Gastrocnemius medialis (tissue), 4 donors: Measurements from ENCODE around the gene GUCY2F. TPM values are rescaled to one million over a fixed set of nuclear protein-coding genes. Genes with fewer than 3 reads are reported as not detected.

Experiments used
- ATAC-seq, 2 donors: fragments of 150-250 bp; one replicate each; pipeline ENCODE4 v1.9.1; 2016
- DNase-seq, 2 donors: peaks; one replicate each; pipeline ENCODE4 v3.0.0-alpha.2; 2019
- H3K27ac ChIP-seq, 4 donors: fragments of 200-600 bp; sonication (generic); 1 replicate in 1 of 4; 2 replicates in 3 of 4; pipeline ENCODE4 v1.5.1; 2016 to 2018; ENCODE audit warnings: mild to moderate bottlenecking in 2 of 4, moderate library complexity in 1 of 4
- H3K27me3 ChIP-seq, 3 donors: fragments of 200-600 bp; sonication (generic) in 2 of 3; 1 replicate in 1 of 3; 2 replicates in 2 of 3; pipeline versions ENCODE4 v1.5.1 to v1.6.0; 2016 to 2019; ENCODE audit warnings: mild to moderate bottlenecking in 1 of 3, moderate library complexity in 1 of 3
- H3K36me3 ChIP-seq, 2 donors: fragments of 200-600 bp; sonication (generic) in 1 of 2; one replicate each; pipeline ENCODE4 v1.5.1; 2017 to 2018
- H3K4me1 ChIP-seq, 2 donors: fragments of 200-600 bp; sonication (generic) in 1 of 2; one replicate each; pipeline ENCODE4 v1.5.1; 2016 to 2017; ENCODE audit warnings: mild to moderate bottlenecking in 2 of 2
- H3K4me3 ChIP-seq, 4 donors: fragments of 200-600 bp; sonication (generic) in 3 of 4; 1 replicate in 1 of 4; 2 replicates in 3 of 4; pipeline ENCODE4 v1.5.1; 2016 to 2019; ENCODE audit warnings: mild to moderate bottlenecking in 2 of 4
- H3K9me3 ChIP-seq, 3 donors: fragments of 200-600 bp; sonication (generic) in 2 of 3; 1 replicate in 1 of 3; 2 replicates in 2 of 3; pipeline ENCODE4 v1.5.1; 2016 to 2019
- POLR2A ChIP-seq, 2 donors: fragments of 450-650 bp; IDR thresholded peaks; one replicate each; pipeline ENCODE4 v1.6.1; 2017; ENCODE audit warnings: antibody characterized with exemption in 2 of 2, mild to moderate bottlenecking in 2 of 2, moderate library complexity in 2 of 2
- in situ Hi-C, 4 donors: fragments of 200-750 bp; cut with MboI; loops; one replicate each; pipeline versions ENCODE4 v1.15.0 to v1.8.0; 2017; ENCODE audit warnings: low sequenced_read_pairs in 4 of 4
- intact Hi-C: fragments of 100-400 bp; cut with DNase I; formaldehyde crosslinking; loops from one replicate; pipeline ENCODE4 v1.15.1; 2023; ENCODE audit warnings: low total_unique reads
- total RNA-seq, 4 donors: library from RNA; depleted of rRNA; stranded (reverse); fragments of >200 nt; gene quantifications; one replicate each; pipeline versions ENCODE4 v1.1.0 to v1.2.3, GENCODE V29; 2016
- TF ChIP-seq, protein P1 (sequence below), 5 experiments: fragments of 450-650 bp in 3 of 5; fragments of 200-600 bp in 2 of 5; sonication (generic) in 2 of 5; IDR thresholded peaks in 4 of 5; conservative IDR thresholded peaks in 1 of 5; 1 replicate in 4 of 5; 2 replicates in 1 of 5; pipeline ENCODE4 v1.5.1; 2016 to 2019; ENCODE audit warnings: antibody characterized with exemption in 5 of 5, mild to moderate bottlenecking in 3 of 5, moderate library complexity in 3 of 5

The GUCY2F gene
- total RNA-seq, 4 donors from 2014 or later = not detected

DNA sequence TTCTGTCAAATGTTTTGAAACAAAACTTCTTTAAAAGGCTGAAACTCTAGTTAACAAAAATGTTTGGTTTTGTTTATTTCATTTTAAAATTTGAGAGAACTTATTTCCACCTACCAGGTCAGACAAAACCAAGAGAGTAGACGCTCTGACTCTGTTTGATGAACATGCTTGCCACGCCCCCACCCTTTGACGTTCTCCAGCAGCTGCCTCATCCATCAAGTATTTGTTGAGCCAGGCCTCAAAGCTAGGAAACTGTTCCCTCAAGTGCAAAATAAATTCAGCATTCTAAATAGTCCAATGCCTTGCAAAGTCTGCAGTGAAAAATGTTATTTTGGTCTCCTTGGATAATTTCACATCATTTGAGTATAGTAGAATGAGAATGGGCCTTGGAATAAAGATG, 121.6 kb downstream of the GUCY2F start:
- DNase-seq (no peak), ATAC-seq (no peak)
- no peaks in the 10 kb centered on the region for H3K4me1 ChIP-seq
- in situ Hi-C loops = no loop called here
- H3K9me3 ChIP-seq = no peaks in the 10 kb centered on the region
- no peak overlapping the region for H3K27ac ChIP-seq
- intact Hi-C loops = no loop called here
- no peak overlapping the region for H3K4me3 ChIP-seq
- no peaks in the 10 kb centered on the region for H3K36me3 ChIP-seq
- TF ChIP-seq, protein P1, sequence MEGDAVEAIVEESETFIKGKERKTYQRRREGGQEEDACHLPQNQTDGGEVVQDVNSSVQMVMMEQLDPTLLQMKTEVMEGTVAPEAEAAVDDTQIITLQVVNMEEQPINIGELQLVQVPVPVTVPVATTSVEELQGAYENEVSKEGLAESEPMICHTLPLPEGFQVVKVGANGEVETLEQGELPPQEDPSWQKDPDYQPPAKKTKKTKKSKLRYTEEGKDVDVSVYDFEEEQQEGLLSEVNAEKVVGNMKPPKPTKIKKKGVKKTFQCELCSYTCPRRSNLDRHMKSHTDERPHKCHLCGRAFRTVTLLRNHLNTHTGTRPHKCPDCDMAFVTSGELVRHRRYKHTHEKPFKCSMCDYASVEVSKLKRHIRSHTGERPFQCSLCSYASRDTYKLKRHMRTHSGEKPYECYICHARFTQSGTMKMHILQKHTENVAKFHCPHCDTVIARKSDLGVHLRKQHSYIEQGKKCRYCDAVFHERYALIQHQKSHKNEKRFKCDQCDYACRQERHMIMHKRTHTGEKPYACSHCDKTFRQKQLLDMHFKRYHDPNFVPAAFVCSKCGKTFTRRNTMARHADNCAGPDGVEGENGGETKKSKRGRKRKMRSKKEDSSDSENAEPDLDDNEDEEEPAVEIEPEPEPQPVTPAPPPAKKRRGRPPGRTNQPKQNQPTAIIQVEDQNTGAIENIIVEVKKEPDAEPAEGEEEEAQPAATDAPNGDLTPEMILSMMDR (IDR thresholded peaks at IDR 0.05 in 4 of 5, conservative IDR thresholded peaks at IDR 0.05 in 1 of 5) = no peak
- no peak for TF ChIP-seq POLR2A (IDR thresholded peaks at IDR 0.05)
- H3K27me3 ChIP-seq = peaks cover 0 to under 1% (median 0%) of the 10 kb centered on the region in 3 donors

DNA sequence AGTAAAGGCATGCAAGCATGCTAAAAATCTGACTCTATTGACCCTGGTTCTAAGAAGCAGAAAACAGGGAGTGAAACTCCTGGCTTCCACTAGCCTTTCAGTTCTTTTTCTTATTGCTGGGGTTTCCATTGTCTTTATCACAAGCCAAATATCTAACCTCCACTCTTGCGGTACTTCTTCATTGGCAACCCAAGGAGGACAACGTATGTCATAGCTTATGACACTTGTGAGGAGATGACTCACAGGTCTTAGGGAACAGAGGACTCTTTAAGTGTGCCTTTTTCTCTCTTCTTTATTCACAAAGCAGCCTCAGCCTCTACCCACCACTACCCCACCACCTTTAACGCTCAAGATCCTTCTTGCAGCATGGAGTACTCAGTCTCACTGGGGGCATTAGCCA, 124.2 kb downstream of the GUCY2F start:
- no peaks in the 10 kb centered on the region for H3K36me3 ChIP-seq
- no peaks in the 10 kb centered on the region for H3K4me1 ChIP-seq
- in situ Hi-C loops = no loop called here
- H3K27ac ChIP-seq = no peak overlapping the region
- no peak overlapping the region for H3K4me3 ChIP-seq
- no peaks in the 10 kb centered on the region for H3K9me3 ChIP-seq
- H3K27me3 ChIP-seq = peaks cover 0 to 3% (median 0%) of the 10 kb centered on the region in 3 donors
- DNase-seq (no peak), ATAC-seq (no peak)
- TF ChIP-seq POLR2A (IDR thresholded peaks at IDR 0.05) = no peak
- TF ChIP-seq, protein P1 (IDR thresholded peaks at IDR 0.05 in 4 of 5, conservative IDR thresholded peaks at IDR 0.05 in 1 of 5) = no peak
- intact Hi-C loops = no loop called here

DNA sequence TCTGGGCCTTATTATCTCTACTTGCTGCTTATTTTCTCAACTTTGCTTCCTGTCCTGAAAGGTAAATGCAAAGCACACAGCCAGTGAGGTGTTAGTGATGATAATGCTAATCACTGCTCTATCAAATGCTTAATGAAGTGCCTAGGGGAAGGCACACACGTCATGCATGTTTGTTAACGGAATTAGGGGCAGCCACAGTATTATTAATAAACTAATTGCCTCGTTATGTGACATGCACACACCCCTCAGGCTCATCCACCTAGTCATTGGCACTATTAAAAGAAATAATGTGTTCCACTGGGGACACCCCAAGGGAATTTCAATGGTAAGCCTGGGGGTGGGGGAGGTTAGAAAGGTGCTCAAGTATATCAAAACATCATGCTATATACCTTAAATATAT, 125.2 kb downstream of the GUCY2F start:
- in situ Hi-C loops = no loop called here
- no peaks in the 10 kb centered on the region for H3K9me3 ChIP-seq
- peaks cover 0 to 3% (median 0%) of the 10 kb centered on the region in 3 donors for H3K27me3 ChIP-seq
- intact Hi-C loops = no loop called here
- TF ChIP-seq, protein P1 (IDR thresholded peaks at IDR 0.05 in 4 of 5, conservative IDR thresholded peaks at IDR 0.05 in 1 of 5) = no peak
- TF ChIP-seq POLR2A (IDR thresholded peaks at IDR 0.05) = no peak
- no peaks in the 10 kb centered on the region for H3K36me3 ChIP-seq
- ATAC-seq = no peak
- H3K27ac ChIP-seq = no peak overlapping the region
- no peak for DNase-seq
- H3K4me3 ChIP-seq = no peak overlapping the region
- H3K4me1 ChIP-seq = no peaks in the 10 kb centered on the region

DNA sequence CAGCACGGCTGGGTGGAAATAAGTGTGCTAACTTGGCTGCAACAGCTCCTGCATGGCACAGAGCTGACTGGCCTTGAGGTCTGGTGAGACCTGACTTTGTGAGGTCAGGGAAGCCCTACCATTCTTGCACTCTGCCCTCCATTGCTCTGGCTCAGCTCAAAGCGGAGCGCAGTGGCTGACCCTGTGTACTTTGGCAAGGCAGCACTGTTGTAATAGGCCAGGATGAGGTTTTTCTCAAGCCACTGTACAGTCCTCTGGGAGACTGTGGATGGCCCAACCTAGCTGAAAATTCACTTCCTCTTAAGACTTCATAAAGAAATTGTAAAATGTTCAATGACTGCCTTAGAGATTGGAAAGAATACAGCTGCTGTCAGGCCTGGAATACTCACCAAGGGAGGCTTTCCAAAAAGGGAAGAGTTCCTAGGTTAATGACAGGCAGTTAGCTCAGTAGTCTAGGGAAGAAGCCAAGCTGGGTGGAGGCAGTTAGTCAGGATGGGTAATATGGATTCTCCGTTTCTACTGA, 129.8 kb downstream of the GUCY2F start:
- no peak overlapping the region for H3K27ac ChIP-seq
- in situ Hi-C loops (no loop called here), intact Hi-C loops (no loop called here)
- H3K9me3 ChIP-seq = no peaks in the 10 kb centered on the region
- peaks cover 0 to 3% (median 0%) of the 10 kb centered on the region in 3 donors for H3K27me3 ChIP-seq
- no peak overlapping the region for H3K4me3 ChIP-seq
- no peaks in the 10 kb centered on the region for H3K4me1 ChIP-seq
- ATAC-seq = no peak
- no peaks in the 10 kb centered on the region for H3K36me3 ChIP-seq
- DNase-seq = no peak
- TF ChIP-seq, protein P1 (IDR thresholded peaks at IDR 0.05 in 4 of 5, conservative IDR thresholded peaks at IDR 0.05 in 1 of 5) = no peak
- no peak for TF ChIP-seq POLR2A (IDR thresholded peaks at IDR 0.05)

DNA sequence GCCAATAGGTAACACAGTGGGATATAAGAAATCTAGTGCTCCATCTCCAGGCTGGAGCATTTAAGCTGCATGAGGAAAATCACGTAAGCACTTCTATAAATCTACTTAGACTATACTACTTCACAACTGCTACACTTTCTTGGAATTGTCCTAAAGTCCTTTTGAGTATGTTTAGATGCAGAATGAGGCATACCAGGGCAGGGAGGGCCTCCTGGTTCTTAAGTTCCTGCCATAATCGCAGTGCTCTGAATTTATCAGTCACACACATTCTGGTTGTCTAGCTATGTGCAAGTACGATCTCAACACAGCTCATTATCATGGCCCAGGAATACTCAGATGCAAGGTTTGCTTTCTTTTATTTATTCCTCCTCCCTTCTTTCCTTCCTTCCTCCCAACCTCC, 130.3 kb downstream of the GUCY2F start:
- Histone ChIP-seq H3K36me3 (no peaks in the 10 kb centered on the region), H3K27me3 (peaks cover 0 to 3% (median 0%) of the 10 kb centered on the region in 3 donors), H3K4me3 (no peak overlapping the region), H3K9me3 (no peaks in the 10 kb centered on the region), H3K27ac (no peak overlapping the region), H3K4me1 (no peaks in the 10 kb centered on the region)
- intact Hi-C loops (no loop called here), in situ Hi-C loops (no loop called here)
- TF ChIP-seq, protein P1 (IDR thresholded peaks at IDR 0.05 in 4 of 5, conservative IDR thresholded peaks at IDR 0.05 in 1 of 5) = no peak
- no peak for TF ChIP-seq POLR2A (IDR thresholded peaks at IDR 0.05)
- no peak for ATAC-seq
- no peak for DNase-seq
